Measurements from ENCODE around the gene SLC9C2.

Gene SLC9C2

GRCh38 chr1:173553312-173553711 is 49.6 kb downstream of the SLC9C2 start:
- H3K27me3 ChIP-seq (replicated peaks; ENCODE audit: insufficient read depth, low read length), result no peaks in the 10 kb centered on the region
- no peaks in the 10 kb centered on the region for H3K4me1 ChIP-seq (ENCODE audit: low read length)
- H3F3A ChIP-seq (ENCODE audit: insufficient read depth, low read length), result no peaks in the 10 kb centered on the region
- H3K4me3 ChIP-seq (ENCODE audit: low read length), result no peak overlapping the region
- H4K20me1 ChIP-seq (ENCODE audit: insufficient read depth, low read length), result no peaks in the 10 kb centered on the region
- TF ChIP-seq EZH2 (optimal IDR thresholded peaks at IDR 0.05; ENCODE audit: low read depth, low read length) (no peak), EZH2phosphoT487 (IDR thresholded peaks at IDR 0.05; ENCODE audit: low read length) (no peak), CTCF (IDR thresholded peaks at IDR 0.05; ENCODE audit: low read length) (no peak)
- no peak overlapping the region for H3K9ac ChIP-seq (ENCODE audit: low read length)
- no peak overlapping the region for H3K4me2 ChIP-seq (ENCODE audit: low read depth, low read length)
- no peak for DNase-seq
- H3K9me3 ChIP-seq (replicated peaks; ENCODE audit: insufficient read depth, low read length), result no peaks in the 10 kb centered on the region
- H3K79me2 ChIP-seq (ENCODE audit: low read length), result no peaks in the 10 kb centered on the region
- H3K36me3 ChIP-seq (replicated peaks; ENCODE audit: insufficient read depth, low read length), result no peaks in the 10 kb centered on the region
- H2AFZ ChIP-seq (ENCODE audit: low read length), result no peak overlapping the region
- no peaks in the 10 kb centered on the region for H3K9me2 ChIP-seq (replicated peaks; ENCODE audit: insufficient read depth, low read length)
- no peak overlapping the region for H3K27ac ChIP-seq (ENCODE audit: low read length)

DNA sequence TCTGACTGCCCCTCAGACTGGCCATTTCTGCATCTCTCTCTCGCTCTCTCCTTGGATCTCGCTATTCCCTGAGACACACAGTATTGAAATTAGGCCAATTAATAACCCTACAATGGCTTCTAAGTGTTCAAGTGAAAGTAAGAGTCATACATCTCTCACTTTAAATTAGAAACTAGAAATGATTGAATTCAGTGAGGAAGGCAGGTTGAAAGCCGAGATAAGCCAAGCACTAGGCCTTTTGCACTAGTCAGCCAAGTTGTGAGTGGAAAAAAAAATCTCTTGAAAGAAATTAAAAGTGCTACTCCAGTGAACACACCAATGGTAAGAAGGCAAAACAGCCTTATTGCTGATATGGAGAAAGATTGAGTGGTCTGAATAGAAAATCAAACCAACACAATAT is 51.2 kb downstream of the SLC9C2 start:
- TF ChIP-seq CTCF (IDR thresholded peaks at IDR 0.05; ENCODE audit: low read length) (no peak), EZH2 (optimal IDR thresholded peaks at IDR 0.05; ENCODE audit: low read depth, low read length) (no peak), EZH2phosphoT487 (IDR thresholded peaks at IDR 0.05; ENCODE audit: low read length) (no peak)
- Histone ChIP-seq H3K4me1 (ENCODE audit: low read length) (no peaks in the 10 kb centered on the region), H3K4me2 (ENCODE audit: low read depth, low read length) (no peak overlapping the region), H3K27me3 (replicated peaks; ENCODE audit: insufficient read depth, low read length) (no peaks in the 10 kb centered on the region), H3K27ac (ENCODE audit: low read length) (no peak overlapping the region), H4K20me1 (ENCODE audit: insufficient read depth, low read length) (no peaks in the 10 kb centered on the region), H2AFZ (ENCODE audit: low read length) (no peak overlapping the region), H3K9ac (ENCODE audit: low read length) (no peak overlapping the region), H3K36me3 (replicated peaks; ENCODE audit: insufficient read depth, low read length) (no peaks in the 10 kb centered on the region), H3K9me2 (replicated peaks; ENCODE audit: insufficient read depth, low read length) (no peaks in the 10 kb centered on the region), H3K9me3 (replicated peaks; ENCODE audit: insufficient read depth, low read length) (no peaks in the 10 kb centered on the region), H3F3A (ENCODE audit: insufficient read depth, low read length) (no peaks in the 10 kb centered on the region), H3K79me2 (ENCODE audit: low read length) (no peaks in the 10 kb centered on the region), H3K4me3 (ENCODE audit: low read length) (no peak overlapping the region)
- no peak for DNase-seq

DNA sequence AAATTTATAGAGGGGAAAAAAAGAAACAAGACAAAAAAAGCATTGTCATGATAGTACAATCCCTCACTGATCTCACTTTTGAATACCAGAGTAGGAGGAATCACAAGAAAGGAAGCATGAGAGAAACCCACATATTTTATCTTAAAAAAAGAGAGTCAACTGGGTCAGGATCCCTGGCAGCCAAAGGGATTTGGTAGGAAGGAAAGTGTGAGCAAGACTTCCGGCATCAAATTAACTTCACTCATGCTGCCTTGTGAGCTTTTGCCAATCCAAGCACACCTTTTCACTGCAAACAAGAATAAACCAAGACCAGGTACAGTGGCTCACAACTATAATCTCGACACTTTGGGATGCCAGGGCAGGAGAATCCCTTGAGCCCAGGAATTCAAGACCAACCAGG is 53.1 kb downstream of the SLC9C2 start:
- H3K9me3 ChIP-seq (replicated peaks; ENCODE audit: insufficient read depth, low read length), result no peaks in the 10 kb centered on the region
- no peak overlapping the region for H3K9ac ChIP-seq (ENCODE audit: low read length)
- H4K20me1 ChIP-seq (ENCODE audit: insufficient read depth, low read length), result no peaks in the 10 kb centered on the region
- H3K36me3 ChIP-seq (replicated peaks; ENCODE audit: insufficient read depth, low read length), result no peaks in the 10 kb centered on the region
- no peak overlapping the region for H3K4me2 ChIP-seq (ENCODE audit: low read depth, low read length)
- H3F3A ChIP-seq (ENCODE audit: insufficient read depth, low read length), result no peaks in the 10 kb centered on the region
- H3K79me2 ChIP-seq (ENCODE audit: low read length), result no peaks in the 10 kb centered on the region
- no peak overlapping the region for H3K27ac ChIP-seq (ENCODE audit: low read length)
- no peak for DNase-seq
- no peaks in the 10 kb centered on the region for H3K9me2 ChIP-seq (replicated peaks; ENCODE audit: insufficient read depth, low read length)
- no peak overlapping the region for H3K4me3 ChIP-seq (ENCODE audit: low read length)
- no peak overlapping the region for H2AFZ ChIP-seq (ENCODE audit: low read length)
- H3K27me3 ChIP-seq (replicated peaks; ENCODE audit: insufficient read depth, low read length), result no peaks in the 10 kb centered on the region
- H3K4me1 ChIP-seq (ENCODE audit: low read length), result no peaks in the 10 kb centered on the region
- TF ChIP-seq EZH2phosphoT487 (IDR thresholded peaks at IDR 0.05; ENCODE audit: low read length) (no peak), CTCF (IDR thresholded peaks at IDR 0.05; ENCODE audit: low read length) (no peak), EZH2 (optimal IDR thresholded peaks at IDR 0.05; ENCODE audit: low read depth, low read length) (no peak)

Data from MM.1S (cell line).